Lung (tissue), 12 donors: ENCODE data around the gene COL4A2. TPM values are rescaled to one million over a fixed set of nuclear protein-coding genes. Genes with fewer than 3 reads are reported as not detected.

ENCODE experiments used
- ATAC-seq: fragments of 200-7000 bp; cut with Tn5 transposase; one replicate; pipeline ENCODE4 v1.9.1; 2020; ENCODE audit warnings: moderate number of reproducible peaks; ENCODE audit not compliant: insufficient read depth, low FRiP score
- DNase-seq, 3 donors: peaks; one replicate each; pipeline ENCODE4 v3.0.0-alpha.2; 2013 to 2017
- H3K27ac ChIP-seq, 2 donors: one replicate each; pipeline ENCODE4 v1.5.1; 2013; ENCODE audit warnings: mild to moderate bottlenecking in 2 of 2, moderate library complexity in 2 of 2, control low read depth in 1 of 2, inconsistent platforms in 1 of 2, low read depth in 1 of 2, low read length in 1 of 2
- H3K27me3 ChIP-seq, 3 donors: one replicate each; pipeline ENCODE4 v1.5.1; 2013; ENCODE audit warnings: low read length in 2 of 3; ENCODE audit not compliant: control insufficient read depth in 3 of 3, insufficient read depth in 3 of 3
- H3K36me3 ChIP-seq, 4 donors: one replicate each; pipeline ENCODE4 v1.5.1; 2013; ENCODE audit warnings: low read length in 4 of 4, mild to moderate bottlenecking in 1 of 4, moderate library complexity in 1 of 4; ENCODE audit not compliant: control insufficient read depth in 4 of 4, insufficient read depth in 4 of 4
- H3K4me1 ChIP-seq, 5 donors: one replicate each; pipeline ENCODE4 v1.5.1; 2013; ENCODE audit warnings: low read length in 5 of 5, mild to moderate bottlenecking in 2 of 5, moderate library complexity in 1 of 5; ENCODE audit not compliant: control insufficient read depth in 5 of 5, insufficient read depth in 5 of 5
- H3K4me3 ChIP-seq: one replicate; pipeline ENCODE4 v1.5.1; 2013; ENCODE audit warnings: mild to moderate bottlenecking, control low read depth, moderate library complexity
- H3K9ac ChIP-seq, 2 donors: one replicate each; pipeline ENCODE4 v1.5.1; 2013; ENCODE audit warnings: low read length in 2 of 2, control low read depth in 1 of 2; ENCODE audit not compliant: insufficient read depth in 1 of 2
- H3K9me3 ChIP-seq, 4 donors: one replicate each; pipeline ENCODE4 v1.5.1; 2013; ENCODE audit warnings: low read length in 3 of 4, mild to moderate bottlenecking in 1 of 4, moderate library complexity in 1 of 4; ENCODE audit not compliant: control insufficient read depth in 4 of 4, insufficient read depth in 3 of 4
- WGBS, 2 donors: extraction: QIAGEN DNeasy Blood & Tissue Kit; methylation state at CpG; one replicate each; pipeline ENCODE4 v1.1.7; 2013; 5-methylcytosine and 5-hydroxymethylcytosine counted together
- polyA plus RNA-seq, 2 donors: library from polyadenylated mRNA; stranded (reverse); fragments of 200-250 nt; gene quantifications; one replicate each; pipeline ENCODE4 v1.2.1, GENCODE V29; 2013
- total RNA-seq, 2 donors: library from RNA; depleted of rRNA in 1 of 2; stranded (reverse); fragments of >200 nt in 1 of 2; gene quantifications; one replicate each; pipeline ENCODE4 v1.2.1, GENCODE V29; 2014 to 2021
- TF ChIP-seq, protein P1 (sequence below): IDR thresholded peaks from 2 replicates; pipeline ENCODE4 v1.5.1; 2012; ENCODE audit warnings: mild to moderate bottlenecking; ENCODE audit errors: control extremely low read depth, extremely low read depth
- donor health status: control.
- donor health status: control.
- donor health status: Bipolar disorder and iron deficiency.
- donor health status: healthy.
- donor health status: DM: yes; HTN: yes; CAD: no.

The COL4A2 gene
- total and polyA plus RNA-seq, 4 donors, result 169 to 627 (median 339) TPM

DNA sequence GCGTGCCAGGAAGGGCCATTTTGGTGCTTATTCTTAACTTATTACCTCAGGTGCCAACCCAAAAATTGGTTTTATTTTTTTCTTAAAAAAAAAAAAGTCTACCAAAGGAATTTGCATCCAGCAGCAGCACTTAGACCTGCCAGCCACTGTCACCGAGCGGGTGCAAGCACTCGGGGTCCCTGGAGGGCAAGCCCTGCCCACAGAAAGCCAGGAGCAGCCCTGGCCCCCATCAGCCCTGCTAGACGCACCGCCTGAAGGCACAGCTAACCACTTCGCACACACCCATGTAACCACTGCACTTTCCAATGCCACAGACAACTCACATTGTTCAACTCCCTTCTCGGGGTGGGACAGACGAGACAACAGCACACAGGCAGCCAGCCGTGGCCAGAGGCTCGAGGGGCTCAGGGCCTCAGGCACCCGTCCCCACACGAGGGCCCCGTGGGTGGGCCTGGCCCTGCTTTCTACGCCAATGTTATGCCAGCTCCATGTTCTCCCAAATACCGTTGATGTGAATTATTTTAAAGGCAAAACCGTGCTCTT, 205.2 kb downstream of the COL4A2 start:
- Histone ChIP-seq H3K27ac (no peak overlapping the region), H3K4me1 (peaks cover 0 to 18% (median 5%) of the 10 kb centered on the region in 5 donors), H3K9ac (no peak overlapping the region), H3K9me3 (no peaks in the 10 kb centered on the region), H3K4me3 (no peak overlapping the region), H3K36me3 (peaks cover 16 to 37% (median 24%) of the 10 kb centered on the region in 4 donors), H3K27me3 (no peaks in the 10 kb centered on the region)
- 92% methylated on average over 17 of the region's 17 CpGs for WGBS, 2 donors
- ATAC-seq, result no peak
- TF ChIP-seq, protein P1, sequence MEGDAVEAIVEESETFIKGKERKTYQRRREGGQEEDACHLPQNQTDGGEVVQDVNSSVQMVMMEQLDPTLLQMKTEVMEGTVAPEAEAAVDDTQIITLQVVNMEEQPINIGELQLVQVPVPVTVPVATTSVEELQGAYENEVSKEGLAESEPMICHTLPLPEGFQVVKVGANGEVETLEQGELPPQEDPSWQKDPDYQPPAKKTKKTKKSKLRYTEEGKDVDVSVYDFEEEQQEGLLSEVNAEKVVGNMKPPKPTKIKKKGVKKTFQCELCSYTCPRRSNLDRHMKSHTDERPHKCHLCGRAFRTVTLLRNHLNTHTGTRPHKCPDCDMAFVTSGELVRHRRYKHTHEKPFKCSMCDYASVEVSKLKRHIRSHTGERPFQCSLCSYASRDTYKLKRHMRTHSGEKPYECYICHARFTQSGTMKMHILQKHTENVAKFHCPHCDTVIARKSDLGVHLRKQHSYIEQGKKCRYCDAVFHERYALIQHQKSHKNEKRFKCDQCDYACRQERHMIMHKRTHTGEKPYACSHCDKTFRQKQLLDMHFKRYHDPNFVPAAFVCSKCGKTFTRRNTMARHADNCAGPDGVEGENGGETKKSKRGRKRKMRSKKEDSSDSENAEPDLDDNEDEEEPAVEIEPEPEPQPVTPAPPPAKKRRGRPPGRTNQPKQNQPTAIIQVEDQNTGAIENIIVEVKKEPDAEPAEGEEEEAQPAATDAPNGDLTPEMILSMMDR, result no peak
- DNase-seq, result no peak

DNA sequence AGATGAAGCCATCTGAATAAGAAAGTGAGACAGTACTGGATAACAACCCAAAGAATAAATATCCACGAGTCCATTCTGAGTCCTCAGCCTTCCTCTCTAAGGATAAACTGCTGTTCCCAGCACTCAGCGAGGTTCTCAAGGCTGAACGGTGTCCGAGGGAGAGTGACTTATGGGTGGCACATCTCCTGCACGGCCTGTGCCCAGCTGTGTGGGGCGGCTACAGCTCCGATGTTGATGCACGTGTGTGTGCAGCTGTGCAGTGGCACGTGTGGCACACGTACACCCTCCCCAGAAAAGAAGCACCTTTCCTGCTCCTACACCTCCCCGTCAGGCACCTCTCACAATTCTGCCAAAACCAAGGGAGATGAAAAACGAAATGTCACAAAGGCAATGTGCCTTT, 209.4 kb downstream of the COL4A2 start:
- Histone ChIP-seq H3K9ac (no peak overlapping the region), H3K27ac (no peak overlapping the region), H3K4me3 (no peak overlapping the region), H3K27me3 (no peaks in the 10 kb centered on the region), H3K36me3 (peaks cover 4 to 25% (median 15%) of the 10 kb centered on the region in 4 donors), H3K4me1 (peaks cover 0 to 24% (median 4%) of the 10 kb centered on the region in 5 donors), H3K9me3 (no peaks in the 10 kb centered on the region)
- ATAC-seq (no peak), DNase-seq (no peak)
- WGBS, 2 donors, result 82 to 88% methylated on average over 12 of the region's 12 CpGs
- TF ChIP-seq, protein P1, result no peak

DNA sequence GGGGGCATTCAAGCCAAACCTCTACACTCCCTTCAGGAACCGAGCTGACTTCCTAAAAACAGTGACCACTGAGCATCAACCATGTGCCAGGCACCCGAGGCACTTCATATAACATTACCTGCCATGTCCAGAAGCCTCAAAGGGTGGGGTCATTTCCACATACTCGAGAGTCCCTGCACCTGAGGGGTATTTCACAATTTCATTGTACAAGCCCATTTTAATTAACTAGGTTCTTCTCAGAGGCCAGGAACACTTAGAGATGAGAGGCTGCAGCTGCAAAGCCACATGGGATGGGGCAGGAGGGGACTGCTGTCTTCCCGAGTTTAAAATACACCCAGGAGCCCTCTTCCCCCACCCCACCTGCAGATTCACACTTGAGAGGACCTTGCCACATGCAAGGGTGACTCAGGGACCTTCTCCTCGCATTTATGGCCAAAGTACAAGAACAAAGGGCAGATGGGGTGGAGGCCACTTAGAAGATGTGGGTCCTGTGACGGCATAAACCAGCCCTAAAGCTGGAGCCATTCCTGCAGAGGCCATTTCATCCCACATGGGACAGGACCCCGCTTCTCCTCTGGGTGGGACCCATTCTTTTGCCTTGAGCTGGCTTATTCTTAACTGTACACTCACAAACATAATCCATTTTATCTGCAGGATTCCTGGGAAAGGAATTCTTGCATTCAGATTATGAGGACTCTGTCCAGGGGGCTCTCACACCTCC, 210.6 kb downstream of the COL4A2 start:
- peaks cover 0 to 24% (median 4%) of the 10 kb centered on the region in 5 donors for H3K4me1 ChIP-seq
- WGBS, 2 donors, result 51 to 52% methylated on average over 7 of the region's 7 CpGs
- no peaks in the 10 kb centered on the region for H3K27me3 ChIP-seq
- H3K27ac ChIP-seq, result peak overlapping the region in 1 of 2 donors; percentile 44
- H3K9me3 ChIP-seq, result no peaks in the 10 kb centered on the region
- H3K9ac ChIP-seq, result no peak overlapping the region
- ATAC-seq, result peak; percentile 2
- no peak for DNase-seq
- TF ChIP-seq, protein P1, result no peak
- no peak overlapping the region for H3K4me3 ChIP-seq
- H3K36me3 ChIP-seq, result peaks cover 3 to 15% (median 8%) of the 10 kb centered on the region in 4 donors
